OCI-LY3 (cell line): Measurements from ENCODE around the gene CPZ.
"Not testable (repeated sequence)": the region's sequence is repeated elsewhere in the genome, so short reads cannot be mapped to it uniquely, and the experiment has no call there.

Source experiments
- H2AFZ ChIP-seq: fragments of 200-600, 300-600 bp; shearing (Covaris generic); 2 replicates; pipeline ENCODE4 v1.6.0; 2014; ENCODE audit warnings: antibody characterized with exemption, low read depth, low read length
- H3K27ac ChIP-seq: fragments of 200-600, 300-600 bp; sonication (generic); 2 replicates; pipeline ENCODE4 v1.5.1; 2014; ENCODE audit warnings: mild to moderate bottlenecking, low read length, moderate library complexity, mixed read lengths
- H3K27me3 ChIP-seq: fragments of 200-600, 300-600 bp; sonication (generic); 2 replicates; pipeline ENCODE4 v1.6.1; 2014; ENCODE audit warnings: low read depth, low read length, mixed read lengths
- H3K36me3 ChIP-seq: fragments of 200-600, 300-600 bp; sonication (generic); replicated peaks from 2 replicates; pipeline ENCODE3; 2014; ENCODE audit warnings: low read depth, low read length, mixed read lengths
- H3K4me1 ChIP-seq: fragments of 300-600, 200-600 bp; sonication (generic); 2 replicates; pipeline ENCODE4 v1.6.1; 2014; ENCODE audit warnings: low read length, mixed read lengths
- H3K4me2 ChIP-seq: fragments of 200-600, 300-600 bp; sonication (generic); 2 replicates; pipeline ENCODE4 v1.6.1; 2014; ENCODE audit warnings: low read length, mixed read lengths
- H3K4me3 ChIP-seq: fragments of 300-600, 200-600 bp; sonication (generic); 2 replicates; pipeline ENCODE4 v1.5.1; 2014; ENCODE audit warnings: antibody characterized with exemption, mild to moderate bottlenecking, low read length, moderate library complexity
- H3K79me2 ChIP-seq: fragments of 300-600, 200-600 bp; shearing (Covaris generic); 2 replicates; pipeline ENCODE4 v1.6.1; 2014; ENCODE audit warnings: mild to moderate bottlenecking, low read length, mixed read lengths
- H3K9ac ChIP-seq: fragments of 300-600, 200-600 bp; shearing (Covaris generic); 2 replicates; pipeline ENCODE4 v1.6.0; 2014; ENCODE audit warnings: mild to moderate bottlenecking, low read length, moderate library complexity
- H3K9me3 ChIP-seq: fragments of 200-600, 300-600 bp; shearing (Covaris generic); 2 replicates; pipeline ENCODE4 v1.6.1; 2014; ENCODE audit warnings: low read length, mixed read lengths; ENCODE audit not compliant: insufficient read depth
- H4K20me1 ChIP-seq: fragments of 200-600, 300-600 bp; sonication (generic); 2 replicates; pipeline ENCODE4 v1.6.1; 2016; ENCODE audit warnings: low read length, mixed read lengths; ENCODE audit not compliant: insufficient read depth
- EZH2phosphoT487 ChIP-seq: fragments of 200-600 bp; shearing (Covaris generic); IDR thresholded peaks from 2 replicates; pipeline ENCODE4 v1.6.1; 2018; ENCODE audit warnings: antibody characterized with exemption, mixed run types, low read depth
- TF ChIP-seq, protein P1 (sequence below): fragments of 200-600, 300-600 bp; sonication (generic); IDR thresholded peaks from 2 replicates; pipeline ENCODE4 v1.5.1; 2014; ENCODE audit warnings: antibody characterized with exemption, low read length, low read depth

The CPZ gene

DNA sequence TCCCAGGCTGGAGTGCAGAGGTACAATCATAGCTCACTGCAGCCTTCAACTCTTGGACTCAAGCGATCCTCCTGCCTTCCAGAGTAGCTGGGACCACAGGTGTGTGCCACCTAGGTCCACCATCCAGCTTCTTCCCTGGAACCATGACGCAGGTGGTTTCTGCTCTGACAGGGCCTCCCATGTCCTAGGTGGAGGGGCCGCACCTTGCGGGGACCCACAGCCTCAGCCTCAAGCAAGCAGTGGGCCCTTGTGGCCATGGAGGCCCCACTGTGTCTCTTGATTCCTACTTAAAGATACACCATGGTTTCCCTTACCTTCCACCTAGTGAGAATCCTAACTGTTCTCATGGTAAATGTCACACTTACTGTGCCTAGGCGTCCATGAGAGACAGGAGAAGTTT is 19.3 kb upstream of the CPZ start:
- Histone ChIP-seq H4K20me1 (no peaks in the 10 kb centered on the region), H2AFZ (no peak overlapping the region), H3K79me2 (no peaks in the 10 kb centered on the region), H3K36me3 (no peaks in the 10 kb centered on the region), H3K4me1 (no peaks in the 10 kb centered on the region), H3K27me3 (peaks cover 5% of the 10 kb centered on the region; the same call in 1 of the 2 replicates), H3K9me3 (no peaks in the 10 kb centered on the region), H3K4me3 (no peak overlapping the region), H3K4me2 (no peak overlapping the region), H3K9ac (no peak overlapping the region), H3K27ac (no peak overlapping the region)
- no peak for TF ChIP-seq EZH2phosphoT487
- TF ChIP-seq, protein P1, sequence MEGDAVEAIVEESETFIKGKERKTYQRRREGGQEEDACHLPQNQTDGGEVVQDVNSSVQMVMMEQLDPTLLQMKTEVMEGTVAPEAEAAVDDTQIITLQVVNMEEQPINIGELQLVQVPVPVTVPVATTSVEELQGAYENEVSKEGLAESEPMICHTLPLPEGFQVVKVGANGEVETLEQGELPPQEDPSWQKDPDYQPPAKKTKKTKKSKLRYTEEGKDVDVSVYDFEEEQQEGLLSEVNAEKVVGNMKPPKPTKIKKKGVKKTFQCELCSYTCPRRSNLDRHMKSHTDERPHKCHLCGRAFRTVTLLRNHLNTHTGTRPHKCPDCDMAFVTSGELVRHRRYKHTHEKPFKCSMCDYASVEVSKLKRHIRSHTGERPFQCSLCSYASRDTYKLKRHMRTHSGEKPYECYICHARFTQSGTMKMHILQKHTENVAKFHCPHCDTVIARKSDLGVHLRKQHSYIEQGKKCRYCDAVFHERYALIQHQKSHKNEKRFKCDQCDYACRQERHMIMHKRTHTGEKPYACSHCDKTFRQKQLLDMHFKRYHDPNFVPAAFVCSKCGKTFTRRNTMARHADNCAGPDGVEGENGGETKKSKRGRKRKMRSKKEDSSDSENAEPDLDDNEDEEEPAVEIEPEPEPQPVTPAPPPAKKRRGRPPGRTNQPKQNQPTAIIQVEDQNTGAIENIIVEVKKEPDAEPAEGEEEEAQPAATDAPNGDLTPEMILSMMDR, result no peak

DNA sequence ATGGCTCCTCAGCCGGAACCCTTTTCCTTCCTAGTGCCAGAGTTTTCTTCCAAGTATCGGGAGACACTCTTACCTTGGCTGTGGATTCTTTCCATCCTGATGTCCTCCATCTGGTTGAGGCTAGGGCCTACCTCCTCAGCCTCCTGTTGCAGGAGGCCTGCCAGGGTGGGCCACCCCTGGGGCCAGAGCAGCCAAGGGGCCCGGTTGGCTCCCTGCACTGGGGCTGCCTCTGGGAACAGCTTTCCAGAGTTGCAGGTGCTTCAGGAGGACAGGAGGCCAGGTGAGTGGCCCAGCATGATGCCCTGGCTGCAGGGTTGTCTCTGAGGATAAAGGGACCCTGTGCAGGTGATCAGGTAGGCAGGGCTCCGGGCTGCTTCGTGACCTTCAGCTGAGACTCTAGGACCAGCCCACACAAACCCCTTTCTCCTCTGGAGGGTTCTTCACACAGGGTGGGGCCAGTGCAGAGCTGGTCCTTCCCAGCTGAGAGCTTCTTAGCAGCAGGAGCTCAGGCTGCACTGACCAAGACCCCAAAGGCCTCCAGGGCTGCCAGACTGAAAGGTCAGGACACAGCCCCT is 17.7 kb upstream of the CPZ start:
- no peaks in the 10 kb centered on the region for H3K79me2 ChIP-seq
- no peaks in the 10 kb centered on the region for H3K9me3 ChIP-seq
- no peaks in the 10 kb centered on the region for H4K20me1 ChIP-seq
- H3K27me3 ChIP-seq, result peaks cover 5% of the 10 kb centered on the region; the same call in 1 of the 2 replicates
- no peak overlapping the region for H2AFZ ChIP-seq
- no peak overlapping the region for H3K4me3 ChIP-seq
- no peak overlapping the region for H3K4me2 ChIP-seq
- no peaks in the 10 kb centered on the region for H3K36me3 ChIP-seq
- H3K27ac ChIP-seq, result no peak overlapping the region
- TF ChIP-seq, protein P1, result no peak
- TF ChIP-seq EZH2phosphoT487, result no peak
- no peak overlapping the region for H3K9ac ChIP-seq
- no peaks in the 10 kb centered on the region for H3K4me1 ChIP-seq

DNA sequence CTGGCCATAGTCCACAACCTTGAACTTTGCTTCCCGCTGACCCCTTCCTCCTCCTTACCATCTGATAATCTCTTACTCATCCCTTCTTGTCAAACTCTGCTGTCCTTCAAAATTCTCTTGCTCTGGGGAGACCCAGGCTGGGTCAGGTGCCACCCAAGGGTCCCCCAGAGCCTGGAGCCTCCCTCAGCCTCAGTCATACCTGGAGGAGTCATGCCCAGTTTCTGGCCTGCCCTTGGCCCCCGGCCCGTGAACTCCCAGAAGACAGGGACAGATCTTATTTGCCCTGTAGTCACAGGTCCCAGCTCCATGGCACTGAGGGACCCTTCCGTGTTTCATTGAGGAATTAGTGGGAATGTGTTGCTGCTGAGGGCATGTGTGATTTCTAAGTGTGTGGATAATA is 17.1 kb upstream of the CPZ start:
- Histone ChIP-seq H3K79me2 (no peaks in the 10 kb centered on the region), H3K4me2 (no peak overlapping the region), H3K9me3 (no peaks in the 10 kb centered on the region), H3K4me1 (no peaks in the 10 kb centered on the region), H3K27me3 (peaks cover 5% of the 10 kb centered on the region; the same call in 1 of the 2 replicates), H2AFZ (no peak overlapping the region), H4K20me1 (no peaks in the 10 kb centered on the region), H3K9ac (no peak overlapping the region), H3K36me3 (no peaks in the 10 kb centered on the region), H3K27ac (no peak overlapping the region), H3K4me3 (no peak overlapping the region)
- no peak for TF ChIP-seq EZH2phosphoT487

DNA sequence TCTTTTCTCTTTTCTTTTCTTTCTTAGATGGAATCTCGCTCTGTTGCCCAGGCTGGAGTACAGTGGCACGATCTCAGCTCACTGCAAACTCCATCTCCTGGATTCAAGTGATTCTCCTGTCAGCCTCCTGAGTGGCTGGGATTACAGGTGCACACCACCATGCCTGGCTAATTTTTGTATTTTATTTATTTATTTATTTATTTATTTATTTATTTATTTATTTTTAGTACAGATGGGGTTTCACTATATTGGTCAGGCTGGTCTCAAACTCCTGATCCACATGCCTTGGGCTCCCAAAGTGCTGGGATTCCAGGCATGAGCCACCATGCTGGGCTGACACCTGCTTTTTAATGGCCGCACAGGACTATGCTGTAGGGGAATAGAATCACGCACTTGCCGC is 16.0 kb upstream of the CPZ start:
- H3K4me1 ChIP-seq, H3K9me3 ChIP-seq, H3K27me3 ChIP-seq, H3K79me2 ChIP-seq, H2AFZ ChIP-seq, H3K4me2 ChIP-seq, H4K20me1 ChIP-seq, H3K4me3 ChIP-seq, H3K27ac ChIP-seq, H3K9ac ChIP-seq, H3K36me3 ChIP-seq: not testable (repeated sequence)

DNA sequence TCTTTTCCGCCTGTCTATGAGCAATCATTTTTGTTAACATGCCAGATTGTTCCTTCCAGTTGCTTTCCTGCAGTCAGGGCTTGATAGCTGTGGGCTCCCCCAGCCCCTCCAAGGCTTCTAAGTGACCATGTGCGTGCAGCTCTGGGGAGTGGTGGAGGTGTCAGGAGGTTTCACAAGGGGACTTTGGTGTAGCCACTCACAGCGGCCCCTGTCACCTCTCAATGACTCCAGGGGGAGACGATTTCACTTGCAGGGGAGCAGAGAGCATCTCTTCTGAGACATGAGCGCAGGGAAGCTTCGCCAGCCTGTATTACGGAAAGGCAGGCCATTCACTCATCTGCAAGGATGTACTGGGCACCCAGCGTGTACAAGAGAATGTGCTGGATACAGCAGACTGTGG is 15.5 kb upstream of the CPZ start:
- no peaks in the 10 kb centered on the region for H3K9me3 ChIP-seq
- H3K4me2 ChIP-seq, result no peak overlapping the region
- H2AFZ ChIP-seq, result no peak overlapping the region
- TF ChIP-seq, protein P1, result no peak
- no peak for TF ChIP-seq EZH2phosphoT487
- H3K4me3 ChIP-seq, result no peak overlapping the region
- no peaks in the 10 kb centered on the region for H4K20me1 ChIP-seq
- H3K9ac ChIP-seq, result no peak overlapping the region
- H3K27ac ChIP-seq, result no peak overlapping the region
- H3K4me1 ChIP-seq, result no peaks in the 10 kb centered on the region
- H3K27me3 ChIP-seq, result peaks cover 5% of the 10 kb centered on the region; the same call in 1 of the 2 replicates
- H3K36me3 ChIP-seq, result no peaks in the 10 kb centered on the region
- no peaks in the 10 kb centered on the region for H3K79me2 ChIP-seq
